ENCODE measurements around the gene MKNK1.

The MKNK1 gene

GRCh38 chr1:46576596-46576995 is 27.5 kb downstream of the MKNK1 start:
- TF ChIP-seq CTCF (IDR thresholded peaks at IDR 0.05; ENCODE audit: control insufficient read depth, insufficient read depth, low read depth, low read length, missing control alignments), result no peak
- H3K4me3 ChIP-seq (ENCODE audit: control insufficient read depth, low read depth, low read length), result no peak overlapping the region
- DNase-seq (ENCODE audit: low read depth), result no peak

GRCh38 chr1:46575778-46576177 is 28.3 kb downstream of the MKNK1 start:
- no peak overlapping the region for H3K4me3 ChIP-seq (ENCODE audit: control insufficient read depth, low read depth, low read length)
- no peak for TF ChIP-seq CTCF (IDR thresholded peaks at IDR 0.05; ENCODE audit: control insufficient read depth, insufficient read depth, low read depth, low read length, missing control alignments)
- no peak for DNase-seq (ENCODE audit: low read depth)

- TF ChIP-seq CTCF (IDR thresholded peaks at IDR 0.05; ENCODE audit: control insufficient read depth, insufficient read depth, low read depth, low read length, missing control alignments), result no peak
- H3K4me3 ChIP-seq (ENCODE audit: control insufficient read depth, low read depth, low read length), result no peak overlapping the region
- no peak for DNase-seq (ENCODE audit: low read depth)
These were observed 28.8 kb downstream of the MKNK1 start for GRCh38 chr1:46575300-46575699.

- H3K4me3 ChIP-seq (ENCODE audit: control insufficient read depth, low read depth, low read length), result no peak overlapping the region
- DNase-seq (ENCODE audit: low read depth), result no peak
- no peak for TF ChIP-seq CTCF (IDR thresholded peaks at IDR 0.05; ENCODE audit: control insufficient read depth, insufficient read depth, low read depth, low read length, missing control alignments)
These were observed 32.3 kb downstream of the MKNK1 start for GRCh38 chr1:46571691-46572225.

- no peak overlapping the region for H3K4me3 ChIP-seq (ENCODE audit: control insufficient read depth, low read depth, low read length)
- no peak for DNase-seq (ENCODE audit: low read depth)
- no peak for TF ChIP-seq CTCF (IDR thresholded peaks at IDR 0.05; ENCODE audit: control insufficient read depth, insufficient read depth, low read depth, low read length, missing control alignments)
These were observed 34.0 kb downstream of the MKNK1 start for GRCh38 chr1:46569884-46570725.

- no peak for DNase-seq (ENCODE audit: low read depth)
- no peak for TF ChIP-seq CTCF (IDR thresholded peaks at IDR 0.05; ENCODE audit: control insufficient read depth, insufficient read depth, low read depth, low read length, missing control alignments)
- no peak overlapping the region for H3K4me3 ChIP-seq (ENCODE audit: control insufficient read depth, low read depth, low read length)
These were observed 35.0 kb downstream of the MKNK1 start for GRCh38 chr1:46569116-46569515.

Data from AG09309 (cell line).